Esophagus muscularis mucosa (tissue), 4 donors: ENCODE measurements around the gene EP400. TPM values are rescaled to one million over a fixed set of nuclear protein-coding genes. Genes with fewer than 3 reads are reported as not detected.

Experiments
- DNase-seq: peaks from one replicate; pipeline ENCODE4 v3.0.0-alpha.2; 2017; ENCODE audit errors: extremely low spot score
- H3K27ac ChIP-seq, 4 donors: fragments of 200-600 bp; sonication (generic); replicated peaks in 1 of 4; 1 replicate in 3 of 4; 2 replicates in 1 of 4; pipeline ENCODE4 v1.5.1; 2016 to 2019; ENCODE audit warnings: mild to moderate bottlenecking in 1 of 4
- H3K27me3 ChIP-seq, 4 donors: fragments of 200-600 bp; sonication (generic); one replicate each; pipeline versions ENCODE4 v1.5.1 to v1.6.0; 2016 to 2019
- H3K36me3 ChIP-seq, 4 donors: fragments of 200-600 bp; sonication (generic); one replicate each; pipeline ENCODE4 v1.5.1; 2016 to 2019
- H3K4me1 ChIP-seq, 4 donors: fragments of 200-600 bp; sonication (generic); one replicate each; pipeline ENCODE4 v1.5.1; 2016 to 2019
- H3K4me3 ChIP-seq, 4 donors: fragments of 200-600 bp; sonication (generic); 1 replicate in 2 of 4; 2 replicates in 2 of 4; pipeline ENCODE4 v1.5.1; 2016 to 2019; ENCODE audit warnings: mild to moderate bottlenecking in 4 of 4, moderate library complexity in 1 of 4
- H3K9me3 ChIP-seq, 4 donors: fragments of 200-600 bp; sonication (generic); 1 replicate in 3 of 4; 2 replicates in 1 of 4; pipeline ENCODE4 v1.5.1; 2016 to 2019
- CTCF ChIP-seq, 3 experiments: fragments of 200-600 bp in 2 of 3; fragments of 450-650 bp in 1 of 3; sonication (generic) in 2 of 3; IDR thresholded peaks; one replicate each; pipeline ENCODE4 v1.5.1; 2017 to 2019; ENCODE audit warnings: antibody characterized with exemption in 3 of 3, mild to moderate bottlenecking in 2 of 3, moderate library complexity in 1 of 3
- EP300 ChIP-seq: sonication (generic); formaldehyde crosslinking; IDR thresholded peaks from one replicate; pipeline ENCODE4 v1.6.1; 2017; ENCODE audit warnings: antibody characterized with exemption
- POLR2A ChIP-seq: fragments of 450-650 bp; IDR thresholded peaks from one replicate; pipeline ENCODE4 v1.6.1; 2017; ENCODE audit warnings: antibody characterized with exemption, moderate library complexity, mild to moderate bottlenecking, low read depth
- POLR2AphosphoS5 ChIP-seq, 2 donors: sonication (generic); formaldehyde crosslinking; IDR thresholded peaks; one replicate each; pipeline ENCODE4 v1.6.1; 2017; ENCODE audit warnings: antibody characterized with exemption in 2 of 2
- WGBS: methylation state at CpG from one replicate; pipeline ENCODE4 v1.1.5; 2018; 5-methylcytosine and 5-hydroxymethylcytosine counted together
- intact Hi-C: fragments of 100-400 bp; cut with DNase I; formaldehyde crosslinking; loops from one replicate; pipeline ENCODE4 v1.15.1; 2023
- total RNA-seq, 4 donors: library from RNA; depleted of rRNA; stranded (reverse); fragments of >200 nt; gene quantifications; one replicate each; pipeline versions ENCODE4 v1.1.0 to v1.2.1, GENCODE V29; 2016

Gene EP400
- total RNA-seq, 4 donors from 2014 or later, result 16.9 to 31.1 (median 22.4) TPM

- Histone ChIP-seq H3K36me3 (peaks cover 80 to 97% (median 86%) of the 10 kb centered on the region in 4 donors), H3K4me3 (no peak overlapping the region), H3K27ac (no peak overlapping the region), H3K4me1 (no peaks in the 10 kb centered on the region), H3K9me3 (no peaks in the 10 kb centered on the region), H3K27me3 (no peaks in the 10 kb centered on the region)
- no peak for DNase-seq
- intact Hi-C loops, result no loop called here
- 85% methylated on average over 14 of the region's 14 CpGs for WGBS
- TF ChIP-seq CTCF (IDR thresholded peaks at IDR 0.05), result no peak
- no peak for TF ChIP-seq EP300
- TF ChIP-seq POLR2AphosphoS5 (IDR thresholded peaks at IDR 0.05), result no peak
- TF ChIP-seq POLR2A, result no peak
Observed at GRCh38 chr12:132025526-132025925, 75.8 kb downstream of the EP400 start.

GRCh38 chr12:132026061-132026795 lies 76.5 kb downstream of the EP400 start:
- TF ChIP-seq EP300 (no peak), POLR2AphosphoS5 (IDR thresholded peaks at IDR 0.05) (no peak), POLR2A (no peak), CTCF (IDR thresholded peaks at IDR 0.05) (no peak)
- no peak overlapping the region for H3K4me3 ChIP-seq
- H3K27me3 ChIP-seq, result no peaks in the 10 kb centered on the region
- H3K36me3 ChIP-seq, result peaks cover 82 to 97% (median 86%) of the 10 kb centered on the region in 4 donors
- H3K4me1 ChIP-seq, result no peaks in the 10 kb centered on the region
- intact Hi-C loops, result no loop called here
- no peaks in the 10 kb centered on the region for H3K9me3 ChIP-seq
- H3K27ac ChIP-seq, result no peak overlapping the region
- no peak for DNase-seq
- 94% methylated on average over 11 of the region's 13 CpGs for WGBS

- no peaks in the 10 kb centered on the region for H3K27me3 ChIP-seq
- no peak for DNase-seq
- no peaks in the 10 kb centered on the region for H3K4me1 ChIP-seq
- H3K9me3 ChIP-seq, result no peaks in the 10 kb centered on the region
- no peak overlapping the region for H3K4me3 ChIP-seq
- TF ChIP-seq POLR2AphosphoS5 (IDR thresholded peaks at IDR 0.05) (no peak), EP300 (no peak)
- WGBS, result 91% methylated on average over 11 of the region's 18 CpGs
- no peak overlapping the region for H3K27ac ChIP-seq
- intact Hi-C loops, result no loop called here
- H3K36me3 ChIP-seq, result peaks cover 82 to 97% (median 86%) of the 10 kb centered on the region in 4 donors
Observed at GRCh38 chr12:132026796-132027500, 77.2 kb downstream of the EP400 start.

- Histone ChIP-seq H3K27ac (no peak overlapping the region), H3K9me3 (no peaks in the 10 kb centered on the region), H3K4me3 (no peak overlapping the region), H3K4me1 (no peaks in the 10 kb centered on the region), H3K36me3 (peaks cover 86 to 97% (median 91%) of the 10 kb centered on the region in 4 donors), H3K27me3 (no peaks in the 10 kb centered on the region)
- intact Hi-C loops, result no loop called here
- 85% methylated on average over 6 of the region's 6 CpGs for WGBS
- DNase-seq, result no peak
- TF ChIP-seq CTCF (IDR thresholded peaks at IDR 0.05) (no peak), EP300 (no peak), POLR2A (no peak), POLR2AphosphoS5 (IDR thresholded peaks at IDR 0.05) (no peak)
Observed at GRCh38 chr12:132027636-132028035, 77.9 kb downstream of the EP400 start.

- DNase-seq, result no peak
- TF ChIP-seq POLR2A (no peak), EP300 (no peak), POLR2AphosphoS5 (IDR thresholded peaks at IDR 0.05) (no peak), CTCF (IDR thresholded peaks at IDR 0.05) (no peak)
- WGBS, result 91% methylated on average over 15 of the region's 15 CpGs
Observed at GRCh38 chr12:132028111-132028510, 78.4 kb downstream of the EP400 start.

More at GRCh38 chr12:132028111-132028510, 78.4 kb downstream of the EP400 start:
- intact Hi-C loops, result no loop called here
- Histone ChIP-seq H3K27ac (no peak overlapping the region), H3K27me3 (no peaks in the 10 kb centered on the region), H3K9me3 (no peaks in the 10 kb centered on the region), H3K4me1 (no peaks in the 10 kb centered on the region), H3K36me3 (peaks cover 91 to 97% (median 95%) of the 10 kb centered on the region in 4 donors), H3K4me3 (no peak overlapping the region)
